ENCODE results near the gene MYL3.

MYL3 gene

GRCh38 chr3:46903341-46904302, 40.4 kb upstream of the MYL3 start:
- TF ChIP-seq CTCF (IDR thresholded peaks at IDR 0.05; ENCODE audit: borderline replicate concordance, insufficient read depth, low read depth, low read length) = no peak
- no peak overlapping the region for H3K4me3 ChIP-seq (ENCODE audit: low read depth, low read length)

GRCh38 chr3:46902188-46902631, 39.0 kb upstream of the MYL3 start:
- H3K4me3 ChIP-seq (ENCODE audit: low read depth, low read length) = no peak overlapping the region
- no peak for TF ChIP-seq CTCF (IDR thresholded peaks at IDR 0.05; ENCODE audit: borderline replicate concordance, insufficient read depth, low read depth, low read length)

GRCh38 chr3:46901591-46902187, 38.4 kb upstream of the MYL3 start:
- TF ChIP-seq CTCF (IDR thresholded peaks at IDR 0.05; ENCODE audit: borderline replicate concordance, insufficient read depth, low read depth, low read length) = no peak
- H3K4me3 ChIP-seq (ENCODE audit: low read depth, low read length) = no peak overlapping the region

- H3K4me3 ChIP-seq (ENCODE audit: low read depth, low read length) = no peak overlapping the region
- no peak for TF ChIP-seq CTCF (IDR thresholded peaks at IDR 0.05; ENCODE audit: borderline replicate concordance, insufficient read depth, low read depth, low read length)
Observed at GRCh38 chr3:46901061-46901460, 37.8 kb upstream of the MYL3 start.

GRCh38 chr3:46900356-46900755, 37.1 kb upstream of the MYL3 start:
- H3K4me3 ChIP-seq (ENCODE audit: low read depth, low read length) = no peak overlapping the region
- no peak for TF ChIP-seq CTCF (IDR thresholded peaks at IDR 0.05; ENCODE audit: borderline replicate concordance, insufficient read depth, low read depth, low read length)

GRCh38 chr3:46900007-46900292, 36.7 kb upstream of the MYL3 start:
- TF ChIP-seq CTCF (IDR thresholded peaks at IDR 0.05; ENCODE audit: borderline replicate concordance, insufficient read depth, low read depth, low read length) = no peak
- no peak overlapping the region for H3K4me3 ChIP-seq (ENCODE audit: low read depth, low read length)
